Tibial nerve (tissue), 4 donors: ENCODE measurements around the gene ELP5.

ENCODE experiments used
- EP300 ChIP-seq, 2 donors: sonication (generic); formaldehyde crosslinking; IDR thresholded peaks; one replicate each; pipeline ENCODE4 v1.6.1; 2017; ENCODE audit warnings: antibody characterized with exemption in 2 of 2, mild to moderate bottlenecking in 1 of 2
- POLR2A ChIP-seq, 2 donors: fragments of 450-650 bp; IDR thresholded peaks; one replicate each; pipeline ENCODE4 v1.6.1; 2017; ENCODE audit warnings: antibody characterized with exemption in 2 of 2, mild to moderate bottlenecking in 2 of 2, moderate library complexity in 2 of 2
- TF ChIP-seq, protein P1 (sequence below), 5 experiments: fragments of 200-600 bp in 3 of 5; fragments of 450-650 bp in 2 of 5; sonication (generic) in 3 of 5; IDR thresholded peaks; one replicate each; pipeline ENCODE4 v1.5.1; 2016 to 2019; ENCODE audit warnings: antibody characterized with exemption in 5 of 5, mild to moderate bottlenecking in 3 of 5, moderate library complexity in 2 of 5

DNA sequence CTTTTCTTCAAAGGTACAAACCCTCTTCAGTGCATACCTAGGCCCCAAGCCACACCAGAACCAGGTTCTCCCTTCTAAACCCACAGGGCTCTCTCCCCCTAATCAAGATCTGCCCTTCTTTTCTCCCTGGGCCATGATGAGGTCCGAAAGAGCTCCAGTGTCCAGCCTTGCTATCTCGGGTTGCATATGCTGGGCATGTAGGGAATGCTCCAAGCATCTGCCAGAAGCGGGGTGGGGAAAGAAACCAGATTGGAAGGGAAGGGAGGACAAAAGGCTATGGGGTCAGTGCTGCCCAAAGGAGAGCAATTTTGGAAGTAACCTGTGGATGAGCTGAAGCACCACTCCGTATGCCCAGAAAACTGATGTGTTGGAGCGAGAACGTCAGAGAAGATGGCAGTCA lies 2.8 kb upstream of the ELP5 start:
- TF ChIP-seq, protein P1, sequence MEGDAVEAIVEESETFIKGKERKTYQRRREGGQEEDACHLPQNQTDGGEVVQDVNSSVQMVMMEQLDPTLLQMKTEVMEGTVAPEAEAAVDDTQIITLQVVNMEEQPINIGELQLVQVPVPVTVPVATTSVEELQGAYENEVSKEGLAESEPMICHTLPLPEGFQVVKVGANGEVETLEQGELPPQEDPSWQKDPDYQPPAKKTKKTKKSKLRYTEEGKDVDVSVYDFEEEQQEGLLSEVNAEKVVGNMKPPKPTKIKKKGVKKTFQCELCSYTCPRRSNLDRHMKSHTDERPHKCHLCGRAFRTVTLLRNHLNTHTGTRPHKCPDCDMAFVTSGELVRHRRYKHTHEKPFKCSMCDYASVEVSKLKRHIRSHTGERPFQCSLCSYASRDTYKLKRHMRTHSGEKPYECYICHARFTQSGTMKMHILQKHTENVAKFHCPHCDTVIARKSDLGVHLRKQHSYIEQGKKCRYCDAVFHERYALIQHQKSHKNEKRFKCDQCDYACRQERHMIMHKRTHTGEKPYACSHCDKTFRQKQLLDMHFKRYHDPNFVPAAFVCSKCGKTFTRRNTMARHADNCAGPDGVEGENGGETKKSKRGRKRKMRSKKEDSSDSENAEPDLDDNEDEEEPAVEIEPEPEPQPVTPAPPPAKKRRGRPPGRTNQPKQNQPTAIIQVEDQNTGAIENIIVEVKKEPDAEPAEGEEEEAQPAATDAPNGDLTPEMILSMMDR (IDR thresholded peaks at IDR 0.05): no peak
- TF ChIP-seq POLR2A (IDR thresholded peaks at IDR 0.05): no peak
- no peak for TF ChIP-seq EP300 (IDR thresholded peaks at IDR 0.05)
